Loucy (cell line): ENCODE data around the gene TRIM15.

Source experiments
- H2AFZ ChIP-seq: fragments of 200-600 bp; sonication (generic); 2 replicates; pipeline ENCODE4 v1.6.0; 2016; ENCODE audit warnings: antibody characterized with exemption, mild to moderate bottlenecking, low read length, moderate library complexity
- H3F3A ChIP-seq: fragments of 200-600 bp; 2 replicates; pipeline ENCODE4 v1.6.0; 2016; ENCODE audit warnings: antibody characterized with exemption, low read depth, mild to moderate bottlenecking
- H3K27me3 ChIP-seq: fragments of 200-600 bp; sonication (generic); 2 replicates; pipeline ENCODE4 v1.6.1; 2014; ENCODE audit warnings: low read length, mild to moderate bottlenecking; ENCODE audit not compliant: insufficient read depth, poor library complexity, severe bottlenecking
- H3K36me3 ChIP-seq: fragments of 200-600 bp; sonication (generic); 2 replicates; pipeline ENCODE4 v1.6.1; 2016; ENCODE audit warnings: low read length; ENCODE audit not compliant: insufficient read depth
- H3K4me1 ChIP-seq: fragments of 200-600 bp; sonication (generic); 2 replicates; pipeline ENCODE4 v1.5.1; 2014; ENCODE audit warnings: low read length, mild to moderate bottlenecking; ENCODE audit not compliant: insufficient read depth, poor library complexity, severe bottlenecking
- H3K4me2 ChIP-seq: fragments of 200-600 bp; sonication (generic); 2 replicates; pipeline ENCODE4 v1.6.0; 2014; ENCODE audit warnings: antibody characterized with exemption, low read length, low read depth, mild to moderate bottlenecking; ENCODE audit not compliant: poor library complexity, severe bottlenecking
- H3K4me3 ChIP-seq: fragments of 200-600 bp; sonication (generic); 2 replicates; pipeline ENCODE4 v1.5.1; 2014; ENCODE audit warnings: low read length, mild to moderate bottlenecking, mixed read lengths; ENCODE audit not compliant: poor library complexity, severe bottlenecking
- H3K79me2 ChIP-seq: fragments of 200-600 bp; sonication (generic); 2 replicates; pipeline ENCODE4 v1.6.1; 2014; ENCODE audit warnings: low read length; ENCODE audit not compliant: insufficient read depth
- H3K9ac ChIP-seq: fragments of 200-600 bp; sonication (generic); 2 replicates; pipeline ENCODE4 v1.6.0; 2014; ENCODE audit warnings: mild to moderate bottlenecking, low read depth, low read length, moderate library complexity; ENCODE audit not compliant: poor library complexity, severe bottlenecking
- H3K9me2 ChIP-seq: fragments of 200-600 bp; sonication (generic); replicated peaks from 2 replicates; pipeline ENCODE4 v1.6.1; 2016; ENCODE audit warnings: low read depth, low read length, mixed read lengths
- H3K9me3 ChIP-seq: fragments of 200-600 bp; sonication (generic); 2 replicates; pipeline ENCODE4 v1.6.1; 2014; ENCODE audit warnings: mild to moderate bottlenecking, antibody characterized with exemption, low read length, low read depth; ENCODE audit not compliant: insufficient read depth
- H4K20me1 ChIP-seq: fragments of 200-600 bp; sonication (generic); 2 replicates; pipeline ENCODE4 v1.6.0; 2014; ENCODE audit warnings: antibody characterized with exemption, low read length, mild to moderate bottlenecking; ENCODE audit not compliant: insufficient read depth, poor library complexity, severe bottlenecking
- CTCF ChIP-seq: fragments of 200-600 bp; sonication (generic); conservative IDR thresholded peaks from 2 replicates; pipeline ENCODE4 v1.5.1; 2014; ENCODE audit warnings: mild to moderate bottlenecking, antibody characterized with exemption, low read length
- EZH2phosphoT487 ChIP-seq: fragments of 200-600 bp; IDR thresholded peaks from 2 replicates; pipeline ENCODE4 v1.6.1; 2018; ENCODE audit warnings: antibody characterized with exemption, mild to moderate bottlenecking, moderate library complexity, borderline replicate concordance

TRIM15 gene

GRCh38 chr6:30192076-30192475 is 28.7 kb downstream of the TRIM15 start:
- H3K36me3 ChIP-seq = peaks cover 63% of the 10 kb centered on the region; the same call in 1 of the 2 replicates
- H3K9ac ChIP-seq = no peak overlapping the region
- TF ChIP-seq CTCF (no peak), EZH2phosphoT487 (no peak)
- H2AFZ ChIP-seq = no peak overlapping the region
- no peaks in the 10 kb centered on the region for H4K20me1 ChIP-seq
- no peak overlapping the region for H3K4me2 ChIP-seq
- no peaks in the 10 kb centered on the region for H3K4me1 ChIP-seq
- no peaks in the 10 kb centered on the region for H3K9me3 ChIP-seq
- H3K4me3 ChIP-seq = no peak overlapping the region
- H3K79me2 ChIP-seq = no peaks in the 10 kb centered on the region
- H3F3A ChIP-seq = no peaks in the 10 kb centered on the region
- H3K9me2 ChIP-seq = no peaks in the 10 kb centered on the region
- H3K27me3 ChIP-seq = no peaks in the 10 kb centered on the region

- Histone ChIP-seq H3K4me2 (no peak overlapping the region), H3K9ac (no peak overlapping the region), H3K36me3 (peaks cover 62% of the 10 kb centered on the region; the same call in 1 of the 2 replicates), H3F3A (no peaks in the 10 kb centered on the region), H3K79me2 (no peaks in the 10 kb centered on the region), H3K4me1 (no peaks in the 10 kb centered on the region), H3K9me3 (no peaks in the 10 kb centered on the region), H3K27me3 (no peaks in the 10 kb centered on the region), H3K4me3 (no peak overlapping the region), H2AFZ (no peak overlapping the region), H4K20me1 (no peaks in the 10 kb centered on the region), H3K9me2 (no peaks in the 10 kb centered on the region)
- TF ChIP-seq CTCF = no peak
Measured at GRCh38 chr6:30194797-30195690, 31.7 kb downstream of the TRIM15 start.

- Histone ChIP-seq H3K4me1 (no peaks in the 10 kb centered on the region), H3K4me3 (no peak overlapping the region), H3K9ac (no peak overlapping the region), H3K36me3 (peaks cover 62% of the 10 kb centered on the region), H3K9me2 (no peaks in the 10 kb centered on the region), H3K9me3 (no peaks in the 10 kb centered on the region), H2AFZ (no peak overlapping the region), H4K20me1 (no peaks in the 10 kb centered on the region), H3K79me2 (no peaks in the 10 kb centered on the region), H3F3A (no peaks in the 10 kb centered on the region), H3K4me2 (no peak overlapping the region), H3K27me3 (no peaks in the 10 kb centered on the region)
- no peak for TF ChIP-seq EZH2phosphoT487
- no peak for TF ChIP-seq CTCF
Measured at GRCh38 chr6:30195951-30196350, 32.6 kb downstream of the TRIM15 start.
